OCI-LY7 (cell line): Measurements from ENCODE around the gene SMC4. TPM values are rescaled to one million over a fixed set of nuclear protein-coding genes. Genes with fewer than 3 reads are reported as not detected.
A peak's percentile ranks its signal among the peaks of the same experiment; 100 is the strongest.
"Not testable (repeated sequence)": the region's sequence is repeated elsewhere in the genome, so short reads cannot be mapped to it uniquely, and the experiment has no call there.

ENCODE experiments used
- Bru-seq: library from RNA; stranded (reverse); fragments of 400-500 nt; gene quantifications from one replicate; lab custom pipeline; 2021; lab: Mats Ljungman, UMichigan
- BruChase-seq, 2 experiments: library from RNA; stranded (reverse); fragments of 400-500 nt; gene quantifications; one replicate each; lab custom pipeline; 2021; lab: Mats Ljungman, UMichigan
- BruUV-seq: library from RNA; stranded (reverse); fragments of 400-500 nt; replicated peaks from 2 replicates; lab custom pipeline; 2021; lab: Mats Ljungman, UMichigan
- CTCF ChIA-PET: fragments of 300-600 bp; sonication (Branson Sonifier 250); formaldehyde crosslinking; loops from one replicate; lab custom pipeline; 2022; ENCODE audit warnings: antibody characterized with exemption; ENCODE audit not compliant: unreplicated experiment; lab: Charles Lee
- POLR2A ChIA-PET: fragments of 300-600 bp; sonication (Branson Sonifier 250); formaldehyde crosslinking; loops from one replicate; lab custom pipeline; 2022; ENCODE audit warnings: antibody characterized with exemption; lab: Charles Lee
- DNase-seq: peaks from one replicate; pipeline ENCODE4 v3.0.0-alpha.2; 2015; ENCODE audit warnings: low spot score
- H2AFZ ChIP-seq: fragments of 200-600 bp; sonication (generic), shearing (Covaris generic); 2 replicates; pipeline ENCODE4 v1.6.1; 2014; ENCODE audit warnings: mild to moderate bottlenecking, antibody characterized with exemption, low read length, moderate library complexity
- H3K27ac ChIP-seq: fragments of 200-600 bp; sonication (generic); 2 replicates; pipeline ENCODE4 v1.5.1; 2014; ENCODE audit warnings: mixed run types, low read depth, mild to moderate bottlenecking, moderate library complexity, low read length, inconsistent platforms; ENCODE audit not compliant: poor library complexity, severe bottlenecking
- H3K36me3 ChIP-seq: fragments of 200-600 bp; sonication (generic); 2 replicates; pipeline ENCODE4 v1.6.1; 2014; ENCODE audit warnings: mild to moderate bottlenecking, antibody characterized with exemption, low read length, moderate library complexity, mixed read lengths; ENCODE audit not compliant: insufficient read depth
- H3K4me1 ChIP-seq: fragments of 200-600 bp; sonication (generic); 2 replicates; pipeline ENCODE4 v1.5.1; 2014; ENCODE audit warnings: mild to moderate bottlenecking, low read length; ENCODE audit not compliant: insufficient read depth, poor library complexity, severe bottlenecking
- H3K4me2 ChIP-seq: fragments of 200-600 bp; sonication (generic); 2 replicates; pipeline ENCODE4 v1.6.1; 2014; ENCODE audit warnings: mild to moderate bottlenecking, low read length
- H3K4me3 ChIP-seq: fragments of 200-600 bp; sonication (generic); 2 replicates; pipeline ENCODE4 v1.5.1; 2014; ENCODE audit warnings: mild to moderate bottlenecking, low read depth, low read length; ENCODE audit not compliant: poor library complexity, severe bottlenecking
- H3K79me2 ChIP-seq: fragments of 200-600 bp; sonication (generic); 2 replicates; pipeline ENCODE4 v1.6.1; 2016; ENCODE audit warnings: low read depth, mild to moderate bottlenecking, low read length, moderate library complexity, mixed read lengths; ENCODE audit not compliant: insufficient read depth
- H3K9me2 ChIP-seq: fragments of 200-600 bp; sonication (generic); 2 replicates; pipeline ENCODE4 v1.6.1; 2016; ENCODE audit warnings: mild to moderate bottlenecking, low read length, mixed read lengths; ENCODE audit not compliant: insufficient read depth
- H3K9me3 ChIP-seq: fragments of 200-600 bp; sonication (generic); 2 replicates; pipeline ENCODE4 v1.6.1; 2014; ENCODE audit warnings: mild to moderate bottlenecking, mixed run types, low read length, mixed read lengths
- H4K20me1 ChIP-seq: fragments of 200-600 bp; sonication (generic); 2 replicates; pipeline ENCODE4 v1.6.1; 2014; ENCODE audit warnings: mild to moderate bottlenecking, antibody characterized with exemption, low read length, moderate library complexity, mixed read lengths; ENCODE audit not compliant: insufficient read depth
- CTCF ChIP-seq: fragments of 200-600 bp; sonication (generic); conservative IDR thresholded peaks from 2 replicates; pipeline ENCODE4 v1.5.1; 2014; ENCODE audit warnings: mild to moderate bottlenecking, antibody characterized with exemption, low read length, moderate library complexity, mixed read lengths
- EZH2phosphoT487 ChIP-seq: fragments of 200-600 bp; sonication (generic); IDR thresholded peaks from 2 replicates; pipeline ENCODE4 v1.6.1; 2018; ENCODE audit warnings: low read depth, borderline replicate concordance, mild to moderate bottlenecking, mixed run types, antibody characterized with exemption, low read length, moderate library complexity, mixed read lengths
- intact Hi-C: fragments of 100-400 bp; cut with micrococcal nuclease; formaldehyde crosslinking; loops from one replicate; pipeline ENCODE4 v1.10.0; 2022; ENCODE audit not compliant: unreplicated experiment
- long read RNA-seq: library from polyadenylated mRNA; stranded (forward); transcript quantifications from one replicate; pipeline ENCODE4 v2.0.0, GENCODE V29; 2022
- total RNA-seq, 2 experiments: library from RNA; depleted of rRNA in 1 of 2; stranded (reverse); fragments of >200 nt in 1 of 2; shearing (Covaris generic) in 1 of 2; gene quantifications; 2 replicates each; pipeline ENCODE4 v1.2.3, GENCODE V29; 2014 to 2022

Gene SMC4
- 316 and 348 TPM in 2 replicates for total RNA-seq (2014; rRNA removed; shearing (Covaris generic))
- total RNA-seq (2022) = 352 and 382 TPM in 2 replicates
- Bru-seq, nascent RNA = percentile 99 among the genes with signal in this experiment
- BruChase-seq, experiment 1, labeled RNA remaining after a 6-hour chase = percentile 98 among the genes with signal in this experiment
- BruChase-seq, experiment 2, labeled RNA remaining after a 2-hour chase = percentile 99 among the genes with signal in this experiment
- long read RNA-seq, full-length matches to known transcripts = 332 of 546 reads
- long read RNA-seq, partial matches to known transcripts = 92 of 546 reads
- long read RNA-seq, other reads (novel, unspliced or antisense) = 122 of 546 reads

DNA sequence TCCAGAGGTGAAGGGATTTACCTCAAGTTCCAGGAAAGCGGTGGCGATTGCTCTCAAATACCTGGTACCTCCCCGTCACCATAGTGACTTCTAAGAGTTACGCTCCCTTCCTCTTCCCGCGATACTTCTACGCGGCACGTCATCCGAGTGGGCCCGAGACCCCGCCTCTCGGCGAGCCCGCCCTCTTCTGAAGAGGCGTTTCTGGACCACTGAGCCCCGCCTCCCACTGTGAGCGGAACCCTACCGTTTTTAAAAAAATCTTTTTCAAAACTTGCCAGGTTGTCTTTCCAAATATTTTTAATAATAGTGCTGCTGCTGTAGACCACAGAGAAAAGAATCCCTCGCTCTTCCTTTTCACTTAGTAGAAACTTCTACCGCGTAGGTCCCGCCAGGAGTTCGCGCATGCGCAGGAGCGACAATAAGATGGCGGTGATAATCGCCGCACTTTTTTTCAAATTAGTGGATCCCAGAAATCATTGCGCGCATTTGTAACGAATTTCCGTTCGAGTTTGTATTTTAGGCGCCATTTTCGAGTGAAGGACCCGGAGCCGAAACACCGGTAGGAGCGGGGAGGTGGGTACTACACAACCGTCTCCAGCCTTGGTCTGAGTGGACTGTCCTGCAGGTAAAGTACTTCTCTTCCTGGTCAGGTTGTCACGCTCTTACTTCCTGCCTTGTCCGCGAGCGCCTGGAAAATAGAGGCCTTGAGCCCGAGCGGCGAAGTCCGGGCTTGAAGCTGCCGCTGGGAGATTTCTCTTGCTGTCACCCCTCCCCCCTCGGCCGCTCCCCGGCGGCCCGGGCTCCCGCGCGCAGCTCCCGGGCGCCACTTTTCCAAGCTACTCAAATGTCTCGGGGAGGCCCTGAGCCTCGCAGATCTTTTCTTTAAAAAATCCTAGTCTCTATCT lies at the start of gene SMC4, which contains the start of gene IFT80:
TSS of gene SMC4 (plus strand) at position 526 of the 905 bp plus-strand sequence. CDS start 1,177 bp downstream, outside the sequence.
TSS of gene IFT80 (minus strand) at position 101 of the 905 bp plus-strand sequence. CDS start 14,625 bp downstream, outside the sequence.
- CTCF ChIA-PET = no interaction called here
- Histone ChIP-seq H3K27ac (peak within 1 kb of the TSS; percentile 92), H3K79me2 (peaks cover 94% of the 10 kb centered on the region), H2AFZ (peak within 1 kb of the TSS; percentile 79), H3K4me3 (peak within 1 kb of the TSS; percentile 100), H3K36me3 (peaks cover 49% of the 10 kb centered on the region), H3K4me2 (peak within 1 kb of the TSS; percentile 84), H4K20me1 (peaks cover 48% of the 10 kb centered on the region), H3K4me1 (peaks cover 43% of the 10 kb centered on the region), H3K9me2 (no peaks in the 10 kb centered on the region), H3K9me3 (no peaks in the 10 kb centered on the region)
- TF ChIP-seq CTCF (no peak), EZH2phosphoT487 (no peak)
- peak; percentile 96 for DNase-seq
- BruUV-seq = no TSS peak
- POLR2A ChIA-PET = interaction anchor here (0.7 to 1.4 kb wide), 10 partner anchors 8 to 231 kb away, joined by 3 to 9 read pairs (median 4); partner anchors contain the start of gene TRIM59
- intact Hi-C loops = loop anchor here (1.0 to 2.0 kb wide), 3 partner anchors 49 to 355 kb away; partner anchors contain the start of gene KPNA4

DNA sequence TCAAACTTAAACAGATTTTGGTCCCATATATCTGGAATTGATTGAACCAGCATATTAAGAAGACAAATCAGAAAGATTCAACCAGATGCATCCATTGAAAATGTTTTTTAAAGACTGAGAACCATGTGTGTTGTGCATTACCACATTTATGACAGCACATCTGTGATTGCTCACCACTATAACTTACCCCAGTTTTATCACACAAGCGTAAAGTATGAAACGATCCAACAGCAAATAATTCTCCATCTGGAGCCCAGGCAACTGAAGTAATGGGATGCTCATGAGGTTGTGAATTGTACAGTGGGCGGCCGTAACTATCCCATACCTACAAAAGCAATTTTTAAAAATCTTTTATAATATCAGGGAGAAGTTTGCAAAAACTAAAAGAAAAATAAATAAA lies 43.6 kb upstream of the SMC4 start:
- Histone ChIP-seq H3K36me3 (peaks cover 37% of the 10 kb centered on the region), H4K20me1 (no peaks in the 10 kb centered on the region), H3K4me2 (no peak overlapping the region), H3K79me2 (no peaks in the 10 kb centered on the region), H3K9me2 (no peaks in the 10 kb centered on the region), H3K4me1 (no peaks in the 10 kb centered on the region), H3K27ac (no peak overlapping the region), H2AFZ (no peak overlapping the region), H3K4me3 (no peak overlapping the region), H3K9me3 (no peaks in the 10 kb centered on the region)
- TF ChIP-seq EZH2phosphoT487 (no peak), CTCF (no peak)
- ChIA-PET CTCF (no interaction called here), POLR2A (interaction anchor here (0.6 to 1.4 kb wide), 2 partner anchors 74 to 122 kb away, joined by 3 read pairs; no protein-coding TSS in a partner anchor)
- intact Hi-C loops = no loop called here
- BruUV-seq = no TSS peak
- DNase-seq = no peak

- H3K79me2 ChIP-seq, H3K4me2 ChIP-seq, BruUV-seq, H3K27ac ChIP-seq, H3K4me1 ChIP-seq, POLR2A ChIA-PET, H3K9me3 ChIP-seq, intact Hi-C loops, H2AFZ ChIP-seq, H3K4me3 ChIP-seq, H4K20me1 ChIP-seq, H3K9me2 ChIP-seq, CTCF ChIA-PET, DNase-seq: not testable (repeated sequence)
- peaks cover 27% of the 10 kb centered on the region for H3K36me3 ChIP-seq
Observed at GRCh38 chr3:160362896-160363295, 36.6 kb upstream of the SMC4 start.
